HG03565 (cell line): ENCODE results near the gene LIFR.

Experiments
- ATAC-seq: cut with Tn5 transposase; IDR thresholded peaks from one replicate; pipeline ENCODE4 v1.9.1; 2021; ENCODE audit warnings: mild to moderate bottlenecking, moderate library complexity; ENCODE audit not compliant: unreplicated experiment

Gene LIFR

GRCh38 chr5:38551030-38552017 lies 5.1 kb downstream of the LIFR start:
- ATAC-seq = no peak

- no peak for ATAC-seq
Measured at GRCh38 chr5:38548064-38548759, 8.2 kb downstream of the LIFR start.

DNA sequence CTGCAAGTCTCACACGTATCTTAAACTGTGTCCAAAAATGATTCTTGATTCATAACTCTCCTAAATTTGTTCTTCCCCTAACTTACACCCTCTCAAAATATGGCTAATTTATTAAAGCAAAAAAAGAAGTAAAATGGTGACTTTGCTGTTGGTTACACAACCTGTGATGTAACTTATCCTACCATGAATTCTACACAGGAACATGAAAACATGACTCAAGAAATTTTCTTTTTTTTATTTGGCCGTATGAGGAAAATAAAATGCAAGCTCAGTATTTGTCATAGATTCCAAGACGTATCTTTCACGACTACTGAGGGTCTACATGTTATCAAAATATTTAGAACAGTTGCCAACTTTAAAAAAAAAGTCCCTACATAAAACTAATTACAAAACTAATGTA lies 9.2 kb downstream of the LIFR start:
- ATAC-seq = no peak

DNA sequence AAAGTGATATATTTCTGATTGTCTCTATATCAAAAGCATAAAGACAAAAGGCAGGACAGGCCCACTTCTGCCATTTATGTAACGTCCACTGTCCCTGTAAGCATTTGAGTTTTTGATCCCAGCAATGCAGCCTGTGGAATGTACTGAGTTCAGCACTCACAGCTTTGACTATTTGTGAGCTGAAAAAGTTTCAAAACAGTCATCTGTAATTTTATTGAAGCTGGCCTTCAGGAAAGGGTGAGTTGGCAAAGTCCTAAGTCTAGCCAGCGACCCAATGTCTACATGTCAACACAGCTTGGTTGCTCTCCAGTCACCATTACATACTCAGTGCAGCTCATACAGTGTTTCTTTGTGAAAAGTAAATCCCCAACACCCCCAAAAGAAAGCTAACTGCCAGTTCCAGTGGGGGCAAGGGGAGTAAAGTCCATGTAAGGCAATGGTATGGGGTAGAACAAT lies 9.7 kb downstream of the LIFR start:
- no peak for ATAC-seq

DNA sequence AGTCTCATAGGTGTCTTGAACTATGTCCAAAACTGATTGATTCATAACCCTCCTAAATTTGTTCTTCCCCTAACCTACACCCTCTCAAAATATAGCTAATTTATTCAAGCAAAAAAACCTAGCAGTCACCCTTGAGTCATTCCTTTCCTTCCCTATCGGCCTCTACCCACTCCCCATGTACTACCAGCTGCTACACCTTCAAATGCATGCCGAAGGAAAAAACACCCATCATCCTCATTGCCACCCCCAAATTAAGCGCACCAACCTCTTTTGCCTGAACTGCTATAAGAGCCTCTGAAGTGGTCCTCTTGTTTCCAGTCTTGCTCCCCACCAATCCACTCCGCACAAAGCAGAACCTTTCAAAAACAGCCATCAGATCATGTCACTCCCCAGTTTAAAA lies 12.6 kb downstream of the LIFR start:
- no peak for ATAC-seq

GRCh38 chr5:38543074-38543473 lies 13.4 kb downstream of the LIFR start:
- no peak for ATAC-seq

- no peak for ATAC-seq
Measured at GRCh38 chr5:38541174-38541725, 15.2 kb downstream of the LIFR start.

GRCh38 chr5:38540314-38540713 lies 16.1 kb downstream of the LIFR start:
- no peak for ATAC-seq

DNA sequence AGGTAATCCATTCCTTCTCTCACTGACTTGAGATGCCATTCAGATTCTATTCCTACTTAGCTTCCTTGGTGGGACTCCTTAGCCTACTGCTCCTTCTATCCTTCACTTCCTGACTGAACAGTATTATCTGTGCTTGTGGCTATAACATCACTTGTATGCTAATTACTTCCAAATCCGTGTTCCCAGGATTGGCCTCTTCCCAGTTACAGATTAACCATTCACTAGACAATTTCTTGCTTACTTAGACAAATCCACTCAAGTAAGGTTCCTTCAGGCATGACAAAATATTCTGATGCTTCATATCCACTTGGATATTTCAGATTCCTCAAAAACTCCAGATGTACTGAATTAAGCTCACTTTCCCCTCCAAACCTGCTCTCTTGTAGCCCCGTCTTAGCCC lies 18.3 kb downstream of the LIFR start:
- ATAC-seq = no peak

- no peak for ATAC-seq
Measured at GRCh38 chr5:38537505-38537904, 18.9 kb downstream of the LIFR start.

- no peak for ATAC-seq
Measured at GRCh38 chr5:38536968-38537367, 19.5 kb downstream of the LIFR start.

DNA sequence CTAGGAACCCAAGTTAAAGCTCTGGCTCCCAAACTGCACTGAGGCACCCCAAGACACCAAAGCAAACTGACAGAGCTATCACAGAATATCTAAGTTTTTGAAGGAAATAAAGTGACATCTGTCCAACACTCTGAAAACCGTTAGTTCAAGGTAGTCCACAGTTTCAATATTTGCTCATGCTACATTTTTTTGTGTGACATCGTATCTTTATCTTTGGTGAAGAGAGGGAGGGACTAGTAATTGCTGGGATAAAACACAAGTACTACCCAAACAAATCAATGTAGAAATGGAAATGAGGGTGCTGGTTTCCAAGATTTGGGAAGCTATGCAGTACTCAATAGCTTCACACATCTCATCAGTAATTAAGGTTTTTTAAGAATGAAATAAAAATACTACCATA lies 20.6 kb downstream of the LIFR start:
- no peak for ATAC-seq

- no peak for ATAC-seq
Measured at GRCh38 chr5:38535248-38535750, 21.1 kb downstream of the LIFR start.

- ATAC-seq = no peak
Measured at GRCh38 chr5:38534156-38534453, 22.3 kb downstream of the LIFR start.

- no peak for ATAC-seq
Measured at GRCh38 chr5:38533286-38534155, 22.9 kb downstream of the LIFR start.

DNA sequence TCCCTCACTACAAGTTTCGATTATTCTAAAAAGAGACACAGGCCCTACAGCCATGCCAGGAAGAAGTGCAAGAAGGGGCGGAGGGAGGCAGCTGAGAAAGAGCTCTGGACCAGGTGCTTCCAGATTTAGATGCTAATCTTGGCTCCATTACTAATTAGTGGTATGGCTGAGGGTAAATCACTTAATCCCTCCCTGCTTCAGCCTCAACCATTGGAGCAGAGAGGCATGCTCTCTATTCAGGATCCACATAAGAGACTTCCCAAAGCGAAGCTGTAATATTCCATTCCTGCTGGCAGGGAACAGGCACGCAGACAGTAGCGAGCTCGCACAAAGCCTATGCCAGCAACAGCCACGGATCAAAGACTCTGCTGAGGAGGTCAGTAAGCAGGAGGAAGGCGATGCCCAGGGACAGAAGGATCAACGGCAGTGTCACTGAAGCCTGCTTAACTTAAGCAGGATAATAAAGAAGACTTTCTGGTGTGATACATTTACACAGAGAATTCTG lies 24.2 kb downstream of the LIFR start:
- no peak for ATAC-seq

- no peak for ATAC-seq
Measured at GRCh38 chr5:38531518-38531917, 24.9 kb downstream of the LIFR start.

DNA sequence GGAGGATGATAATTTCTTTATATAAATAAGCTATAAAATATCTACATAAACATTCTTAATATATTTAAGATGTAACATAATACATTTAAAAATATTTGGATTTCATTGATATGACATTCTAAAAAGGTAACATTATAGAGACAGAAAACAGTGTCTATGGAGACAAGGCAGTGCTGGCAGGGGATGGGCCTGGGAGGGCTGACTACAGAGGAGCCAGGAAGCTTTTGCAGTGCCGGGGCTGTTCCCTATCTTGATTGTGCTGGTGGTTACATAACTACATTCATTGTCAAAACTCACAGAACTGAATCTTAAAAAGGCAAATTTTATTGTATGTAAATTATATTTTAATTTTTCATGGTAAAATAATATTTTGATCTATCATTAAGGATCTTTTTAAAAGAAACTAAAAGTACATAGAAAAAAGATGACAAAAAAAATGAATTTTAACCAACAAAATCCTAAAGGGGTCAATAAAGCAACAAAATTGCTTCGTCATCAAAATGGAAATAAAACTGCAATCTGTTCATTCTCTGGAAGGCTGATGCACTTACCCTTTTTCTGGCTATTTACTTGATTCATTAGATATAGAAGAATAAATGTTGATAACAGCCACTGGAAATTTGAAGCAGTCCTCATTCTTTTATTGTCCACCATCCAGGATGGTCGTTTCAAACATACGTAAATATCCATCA lies 26.3 kb downstream of the LIFR start:
- ATAC-seq = no peak

DNA sequence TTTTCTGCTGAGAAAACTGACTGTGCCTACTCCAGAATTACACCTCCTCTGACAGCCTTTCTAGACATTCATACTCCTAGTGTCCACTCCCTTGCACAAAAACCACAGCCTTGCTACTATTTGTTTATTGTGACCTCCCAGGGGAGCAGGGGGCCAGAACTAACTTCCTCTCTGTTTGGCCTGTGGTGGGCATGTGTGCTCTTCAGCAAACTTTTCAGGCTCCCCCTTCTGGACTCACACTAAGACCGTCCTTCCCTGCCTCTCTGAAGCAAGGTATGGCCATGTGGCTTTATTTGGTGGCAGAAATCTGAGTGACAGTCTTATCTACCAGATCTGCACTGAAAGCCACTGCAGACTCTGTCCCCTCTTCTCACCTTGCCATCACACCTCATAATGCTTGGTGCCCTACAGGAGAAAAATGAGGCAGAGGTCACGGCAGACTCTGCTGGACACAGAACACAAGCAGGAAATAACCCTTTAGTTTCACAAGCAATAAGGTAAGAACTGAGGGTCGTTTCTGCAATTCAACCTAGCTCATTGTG lies 28.2 kb downstream of the LIFR start:
- ATAC-seq = no peak

DNA sequence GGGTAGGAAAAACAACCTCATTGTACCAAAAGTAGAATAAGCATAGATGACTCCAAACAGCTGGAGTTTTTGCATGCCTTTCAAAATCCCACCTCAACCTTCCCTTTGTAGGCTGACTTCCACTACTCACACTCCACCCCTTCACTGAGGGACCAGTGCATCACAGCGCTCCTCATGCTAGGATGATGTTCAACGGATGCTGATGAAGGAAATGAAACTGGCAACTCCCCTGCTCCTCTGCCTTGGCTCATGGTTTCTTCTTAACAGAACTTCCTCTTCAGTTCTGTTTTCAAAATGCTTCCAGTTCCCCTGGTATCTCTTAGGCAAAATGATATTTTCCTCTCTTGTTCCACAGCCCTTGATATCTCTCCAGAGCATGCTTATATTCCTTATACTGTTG lies 29.0 kb downstream of the LIFR start:
- ATAC-seq = no peak
